GM12875 (cell line): ENCODE data around the gene GKN1.

Source experiments
- H3K4me3 ChIP-seq: one replicate; pipeline ENCODE4 v1.5.1; 2011; ENCODE audit warnings: low read depth, low read length, control low read depth
- CTCF ChIP-seq: IDR thresholded peaks from 2 replicates; pipeline ENCODE4 v1.5.1; 2011; ENCODE audit warnings: low read depth, mild to moderate bottlenecking, control low read depth, inconsistent platforms, low read length, moderate library complexity, borderline replicate concordance; ENCODE audit not compliant: insufficient read depth

Gene GKN1, protein sequence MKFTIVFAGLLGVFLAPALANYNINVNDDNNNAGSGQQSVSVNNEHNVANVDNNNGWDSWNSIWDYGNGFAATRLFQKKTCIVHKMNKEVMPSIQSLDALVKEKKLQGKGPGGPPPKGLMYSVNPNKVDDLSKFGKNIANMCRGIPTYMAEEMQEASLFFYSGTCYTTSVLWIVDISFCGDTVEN

DNA sequence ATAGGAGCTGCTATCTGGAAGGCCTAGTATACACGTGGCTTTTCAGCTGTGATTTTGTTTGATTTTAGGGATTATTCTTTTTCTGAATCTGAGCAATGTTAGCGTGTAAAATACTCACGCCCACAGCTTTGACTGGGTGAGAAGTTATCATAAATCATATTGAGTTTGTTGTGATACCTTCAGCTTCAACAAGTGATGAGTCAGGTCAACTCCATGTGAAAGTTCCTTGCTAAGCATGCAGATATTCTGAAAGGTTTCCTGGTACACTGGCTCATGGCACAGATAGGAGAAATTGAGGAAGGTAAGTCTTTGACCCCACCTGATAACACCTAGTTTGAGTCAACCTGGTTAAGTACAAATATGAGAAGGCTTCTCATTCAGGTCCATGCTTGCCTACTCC is at the start of gene GKN1:
GKN1 (plus strand) TSS at position 386 of the 400 bp plus-strand sequence. CDS start 42 bp downstream, outside the sequence.
- TF ChIP-seq CTCF, result no peak
- H3K4me3 ChIP-seq, result no peak within 1 kb of the TSS

GRCh38 chr2:68925295-68925896 is 49.0 kb upstream of the GKN1 start:
- TF ChIP-seq CTCF, result peak; percentile 94
- no peak overlapping the region for H3K4me3 ChIP-seq

DNA sequence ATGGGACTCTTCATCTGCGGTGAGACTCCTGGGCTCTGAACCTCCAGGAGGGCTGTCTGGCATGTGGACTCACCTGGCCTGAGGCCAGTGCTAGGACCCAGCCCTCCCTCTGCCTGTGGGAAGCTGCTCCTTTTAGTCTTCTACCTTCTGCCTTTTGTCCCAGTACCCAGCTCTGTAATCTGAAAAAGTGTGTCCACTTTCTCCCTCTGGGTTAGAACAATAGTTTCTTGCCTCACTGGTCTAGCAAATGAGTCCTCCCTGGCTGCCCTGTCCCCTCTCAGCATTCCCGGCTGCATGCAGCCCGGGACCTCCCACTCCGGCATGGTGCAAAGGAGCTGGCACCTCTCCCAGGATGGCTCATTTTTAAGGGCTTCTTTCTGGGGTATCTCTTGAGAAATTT is 47.6 kb upstream of the GKN1 start:
- no peak overlapping the region for H3K4me3 ChIP-seq
- no peak for TF ChIP-seq CTCF

DNA sequence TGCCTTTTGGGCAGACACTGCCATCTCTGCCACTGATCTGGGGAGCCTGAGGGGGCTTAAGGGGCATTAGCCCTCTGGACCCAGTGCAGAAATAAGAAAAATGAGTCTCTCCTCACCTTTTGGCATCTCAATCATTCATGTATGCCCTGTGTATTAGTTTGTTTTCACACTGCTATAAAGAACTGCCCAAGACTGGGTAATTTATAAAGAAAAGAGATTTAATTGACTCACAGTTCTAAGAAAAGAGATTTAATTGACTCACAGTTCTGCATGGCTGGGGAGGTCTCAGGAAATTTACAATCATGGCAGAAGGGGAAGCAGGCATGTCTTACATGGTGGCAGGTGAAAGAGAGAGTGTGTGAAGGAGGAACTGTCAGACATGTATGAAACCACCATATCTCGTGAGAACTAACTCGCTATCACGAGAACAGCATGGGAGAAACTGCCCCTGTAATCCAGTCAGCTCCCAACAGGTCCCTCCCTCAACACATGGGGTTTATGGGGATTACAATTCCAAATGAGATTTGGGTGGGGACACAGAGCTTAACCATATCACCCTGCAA is 43.2 kb upstream of the GKN1 start:
- H3K4me3 ChIP-seq, result no peak overlapping the region
- no peak for TF ChIP-seq CTCF

GRCh38 chr2:68931799-68932198 is 42.6 kb upstream of the GKN1 start:
- H3K4me3 ChIP-seq, result no peak overlapping the region
- TF ChIP-seq CTCF, result no peak

GRCh38 chr2:68932402-68932801 is 42.0 kb upstream of the GKN1 start:
- no peak overlapping the region for H3K4me3 ChIP-seq
- TF ChIP-seq CTCF, result no peak

- no peak for TF ChIP-seq CTCF
- no peak overlapping the region for H3K4me3 ChIP-seq
Observed at GRCh38 chr2:68934021-68934420, 40.4 kb upstream of the GKN1 start.
